Occipital lobe (tissue), 2 donors: ENCODE data around the gene CTPS2. TPM values are rescaled to one million over a fixed set of nuclear protein-coding genes. Genes with fewer than 3 reads are reported as not detected.
"Not testable (repeated sequence)": the region's sequence is repeated elsewhere in the genome, so short reads cannot be mapped to it uniquely, and the experiment has no call there.

Experiments used
- DNase-seq: peaks from one replicate; lab custom pipeline; 2025; lab: John Stamatoyannopoulos, UW
- total RNA-seq: library from RNA; depleted of rRNA; stranded (reverse); fragments of >200 nt; gene quantifications from one replicate; pipeline ENCODE4 v1.2.3, GENCODE V29; 2014

CTPS2 gene
- total RNA-seq, 1 donor from 2014 or later: 33.4 TPM

- DNase-seq: no peak
Observed at GRCh38 chrX:16653424-16653823, 59.0 kb downstream of the CTPS2 start.

DNA sequence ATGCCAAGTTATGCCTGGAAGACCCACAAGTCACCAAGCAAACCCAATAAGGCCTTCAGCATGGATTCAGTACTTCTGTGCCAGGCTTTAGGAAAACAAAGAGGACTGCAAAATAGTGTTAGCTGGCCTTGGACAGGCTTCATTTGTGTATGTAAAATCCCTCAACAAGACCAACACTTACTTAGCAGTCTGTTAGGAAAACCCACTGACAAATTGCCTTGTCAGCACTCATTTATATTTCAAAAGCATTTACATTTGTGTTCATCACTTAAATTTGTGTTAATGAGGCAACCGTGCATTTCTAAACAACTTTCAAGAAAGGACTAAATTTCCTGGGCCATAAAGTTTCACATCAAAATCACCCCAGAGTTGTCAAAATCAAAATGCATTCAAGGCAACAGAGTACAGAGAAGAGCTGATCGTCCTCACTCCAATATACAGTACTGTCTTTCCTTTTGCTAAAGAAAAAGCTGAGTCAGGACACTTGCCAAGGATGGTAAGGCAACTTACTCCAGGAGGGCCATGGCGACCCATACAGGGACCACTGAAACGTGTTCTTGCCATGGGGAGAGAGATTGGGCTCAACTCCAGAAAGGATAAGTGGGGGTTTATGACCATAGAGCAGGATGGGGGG is 61.0 kb downstream of the CTPS2 start:
- DNase-seq: no peak

- DNase-seq: no peak
Observed at GRCh38 chrX:16649858-16650257, 62.6 kb downstream of the CTPS2 start, which contains the start of gene S100G. S100G (plus strand) TSS chrX:16650158; CDS start chrX:16651007, 849 bp downstream.

DNA sequence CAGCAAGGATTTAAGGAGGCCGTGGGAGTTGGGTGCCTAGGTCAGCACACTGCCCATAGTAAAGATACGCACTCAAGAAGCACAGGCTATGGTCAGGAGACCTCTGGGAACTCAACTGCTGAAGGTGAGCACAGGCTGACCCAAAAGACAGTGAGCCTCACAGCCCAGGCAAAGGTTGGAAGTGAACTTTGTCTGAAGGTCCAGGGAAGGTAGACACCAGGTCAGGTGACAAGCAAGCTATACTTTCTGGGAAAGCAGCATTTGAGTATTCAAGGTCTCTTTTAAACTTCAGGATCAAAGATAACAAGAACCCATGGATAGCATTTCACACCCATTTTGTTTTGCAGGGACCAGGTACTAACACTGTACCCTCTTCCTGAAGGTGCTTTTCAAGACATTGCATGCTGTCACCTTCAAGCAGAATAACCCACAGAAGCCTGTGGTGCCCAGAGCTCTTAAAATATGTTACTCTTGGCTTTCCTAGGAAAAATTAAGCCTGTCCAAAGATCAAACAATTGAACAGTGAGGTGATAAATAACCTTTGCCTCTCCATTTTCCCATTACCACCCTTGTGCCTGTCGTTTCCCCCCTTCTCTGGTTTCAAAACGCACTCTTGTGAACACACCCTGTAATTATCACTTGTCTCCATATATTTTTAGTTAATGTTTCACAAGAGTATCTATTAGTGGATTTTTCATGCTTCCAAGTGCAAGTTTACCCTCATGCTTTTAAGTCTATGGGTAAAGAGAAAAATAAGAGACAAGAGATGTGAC is 65.9 kb downstream of the CTPS2 start:
- no peak for DNase-seq

DNA sequence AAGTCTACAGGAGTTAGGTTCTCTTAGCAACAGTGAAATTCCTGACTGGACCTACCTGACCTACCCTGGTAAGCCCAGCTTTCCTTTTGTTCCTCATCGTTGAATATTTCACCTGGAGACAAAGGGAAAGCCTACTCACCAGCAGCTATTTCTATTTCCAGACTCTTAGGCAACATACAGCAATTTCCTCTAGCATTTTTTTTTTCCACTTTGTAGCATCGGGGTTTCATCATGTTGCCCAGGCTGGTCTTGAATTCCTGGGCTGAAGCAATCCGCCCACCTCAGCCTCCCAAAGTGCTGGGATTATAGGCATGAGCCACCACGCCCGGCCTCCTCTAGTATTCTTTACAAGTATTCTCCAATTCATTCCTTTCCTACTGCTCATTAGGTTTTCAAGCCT is 69.3 kb downstream of the CTPS2 start:
- no peak for DNase-seq

DNA sequence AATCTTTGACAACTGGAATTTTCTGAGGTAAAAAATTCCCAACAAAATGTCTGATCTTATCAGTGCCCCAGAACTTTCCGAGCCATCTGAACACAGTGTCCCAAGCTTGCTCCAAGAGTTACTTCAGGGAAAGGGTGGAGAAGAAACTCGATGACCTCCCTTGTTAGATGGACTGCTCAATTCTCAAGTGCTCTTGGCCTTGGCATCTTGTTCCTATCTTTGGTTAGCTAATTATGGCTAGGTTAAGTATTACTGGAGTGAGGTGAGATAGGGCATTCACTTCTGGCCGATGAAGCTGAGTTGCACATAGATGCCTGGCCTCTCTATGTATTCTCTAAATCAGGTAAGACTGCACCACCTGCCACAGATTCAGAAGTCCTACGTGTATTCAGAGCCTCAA is 71.6 kb downstream of the CTPS2 start:
- no peak for DNase-seq

DNA sequence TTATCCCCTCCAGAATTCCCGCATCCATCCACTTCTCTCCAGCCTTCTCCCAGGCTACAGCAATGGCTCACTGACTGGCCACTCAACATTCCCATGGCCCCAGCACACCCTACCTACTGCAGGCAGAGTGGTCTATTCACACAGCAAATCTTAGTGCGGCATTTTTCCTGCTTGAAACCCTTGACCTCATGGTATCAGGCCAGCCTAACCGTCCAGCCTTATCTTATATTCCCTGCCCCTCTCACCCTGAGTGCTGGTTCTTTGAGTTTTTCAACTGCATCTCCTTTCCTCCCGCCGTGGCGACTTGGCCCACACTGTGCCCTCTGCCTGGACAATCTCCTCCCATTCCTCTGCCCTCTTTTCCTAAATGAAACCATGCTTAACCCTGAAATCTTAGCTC is 72.5 kb downstream of the CTPS2 start:
- DNase-seq: no peak

- no peak for DNase-seq
Observed at GRCh38 chrX:16638533-16638932, 73.9 kb downstream of the CTPS2 start.

DNA sequence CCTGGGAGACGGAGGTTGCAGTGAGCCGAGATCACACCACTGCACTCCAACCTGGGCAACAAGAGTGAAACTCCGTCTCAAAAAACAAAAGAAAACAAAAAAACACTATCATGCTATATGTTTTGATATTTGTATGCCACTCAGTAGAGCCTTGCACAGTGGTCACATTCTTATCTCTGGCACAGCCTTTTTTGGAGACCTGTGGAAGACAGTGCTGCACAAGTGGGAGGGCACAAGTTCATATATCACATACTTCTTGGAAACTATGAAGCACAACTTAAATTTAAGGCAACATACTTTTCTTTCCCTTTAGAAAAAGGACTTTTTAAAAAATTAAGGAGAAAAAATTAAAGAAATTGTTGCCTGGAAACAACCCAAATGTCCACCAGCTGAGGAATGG is 76.9 kb downstream of the CTPS2 start:
- DNase-seq: no peak

- DNase-seq: no peak
Observed at GRCh38 chrX:16635040-16635439, 77.4 kb downstream of the CTPS2 start.

GRCh38 chrX:16633754-16634153 is 78.7 kb downstream of the CTPS2 start:
- DNase-seq: no peak

- DNase-seq: no peak
Observed at GRCh38 chrX:16629909-16630308, 82.6 kb downstream of the CTPS2 start.

DNA sequence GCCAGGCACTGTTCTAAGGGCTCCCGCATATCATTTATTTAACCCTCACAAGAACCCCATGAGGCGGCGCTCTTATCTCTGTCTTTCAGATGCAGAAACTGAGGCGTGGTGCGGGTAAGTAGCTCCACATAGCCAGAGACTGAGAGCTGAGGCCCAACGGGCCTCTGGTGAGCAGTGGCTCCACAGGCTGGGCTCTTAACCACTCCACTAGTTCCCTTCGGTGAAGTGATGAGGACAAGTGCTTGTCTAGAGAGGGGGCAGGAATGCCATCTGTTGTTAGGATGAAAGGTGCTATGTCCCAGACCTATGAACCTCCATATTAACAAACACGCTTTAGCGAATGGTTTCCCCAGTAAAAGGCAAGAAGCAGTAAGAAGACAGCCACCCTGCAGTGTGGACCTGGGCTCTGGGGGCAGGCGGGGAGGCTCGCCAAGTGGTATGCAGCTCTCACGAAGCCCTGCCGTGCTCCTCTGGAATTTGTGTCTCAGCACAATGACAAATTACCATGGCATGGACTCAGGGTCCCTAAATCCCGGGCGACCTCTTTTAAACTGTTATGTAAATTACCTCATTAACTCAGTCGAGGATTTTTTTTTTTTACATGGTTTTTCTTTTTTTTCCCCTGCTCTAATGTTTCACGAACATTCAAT is 83.4 kb downstream of the CTPS2 start:
- no peak for DNase-seq

DNA sequence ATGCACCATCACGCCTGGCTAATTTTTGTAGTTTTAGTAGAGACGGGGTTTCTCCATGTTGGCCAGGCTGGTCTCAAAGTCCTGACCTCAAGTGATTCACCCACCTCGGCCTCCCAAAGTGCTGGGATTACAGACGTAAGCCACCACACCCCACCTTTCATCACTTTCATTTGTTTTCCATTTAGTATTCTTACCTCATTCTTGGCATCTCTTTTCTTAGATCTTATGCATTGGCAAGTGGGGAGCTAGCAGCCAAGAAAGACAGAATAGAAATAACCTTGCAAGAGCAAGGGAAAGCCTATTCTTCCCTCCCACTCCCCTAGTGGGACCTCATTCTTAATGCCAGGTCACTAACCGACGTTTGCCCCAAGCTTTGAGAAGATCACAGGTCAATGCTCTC is 84.0 kb downstream of the CTPS2 start:
- DNase-seq: not testable (repeated sequence)

DNA sequence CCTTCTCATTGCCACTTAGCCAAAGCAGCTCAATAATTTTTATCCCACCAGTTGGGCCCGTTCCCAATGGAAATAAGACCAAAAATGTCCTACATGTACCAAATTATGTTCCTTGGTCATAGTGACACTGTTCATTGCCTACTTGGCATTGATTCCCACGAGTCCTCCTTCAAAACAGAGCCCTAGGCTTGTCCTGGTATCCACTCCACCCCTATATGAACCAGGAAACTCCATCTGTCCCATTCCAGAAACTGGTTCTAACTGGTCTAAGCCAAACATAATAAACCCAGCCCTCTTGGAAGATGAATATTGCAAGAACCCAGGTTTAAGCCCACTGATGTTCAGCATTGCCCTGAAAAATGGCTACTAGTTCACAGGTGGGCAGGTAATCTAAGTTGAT is 93.4 kb downstream of the CTPS2 start:
- DNase-seq: no peak

- DNase-seq: no peak
Observed at GRCh38 chrX:16618422-16618821, 94.0 kb downstream of the CTPS2 start.

- DNase-seq: no peak
Observed at GRCh38 chrX:16617382-16617781, 95.1 kb downstream of the CTPS2 start.

DNA sequence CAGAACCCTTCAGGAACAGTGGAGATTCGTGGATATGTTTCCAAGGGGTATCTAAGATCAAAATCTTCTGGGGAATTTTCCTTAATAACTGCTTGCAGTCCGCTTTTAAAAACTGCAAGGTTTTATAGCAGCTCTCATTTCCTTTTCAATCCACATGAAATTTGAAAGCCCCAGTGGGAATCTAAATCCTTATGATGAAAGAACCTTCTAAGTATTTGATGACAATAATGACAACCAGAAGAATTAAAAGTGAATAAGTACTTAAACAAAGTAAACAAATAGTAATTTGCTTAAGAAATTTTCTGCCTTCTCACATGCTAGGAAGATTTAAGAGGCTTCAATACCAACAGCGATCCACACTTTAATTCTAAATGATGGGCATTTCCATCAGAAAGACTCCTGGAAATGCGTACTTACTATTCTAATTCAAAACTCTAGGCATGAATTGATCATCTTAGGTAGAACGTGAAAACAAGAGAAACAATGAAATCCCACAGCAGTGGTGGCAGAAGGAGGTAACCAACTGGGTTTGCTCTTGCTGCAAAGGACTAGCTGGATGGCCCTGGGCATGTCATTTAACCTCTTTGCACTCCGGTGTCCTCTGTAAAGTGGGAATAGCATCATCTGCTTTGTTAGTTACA is 100.1 kb downstream of the CTPS2 start:
- DNase-seq: no peak

DNA sequence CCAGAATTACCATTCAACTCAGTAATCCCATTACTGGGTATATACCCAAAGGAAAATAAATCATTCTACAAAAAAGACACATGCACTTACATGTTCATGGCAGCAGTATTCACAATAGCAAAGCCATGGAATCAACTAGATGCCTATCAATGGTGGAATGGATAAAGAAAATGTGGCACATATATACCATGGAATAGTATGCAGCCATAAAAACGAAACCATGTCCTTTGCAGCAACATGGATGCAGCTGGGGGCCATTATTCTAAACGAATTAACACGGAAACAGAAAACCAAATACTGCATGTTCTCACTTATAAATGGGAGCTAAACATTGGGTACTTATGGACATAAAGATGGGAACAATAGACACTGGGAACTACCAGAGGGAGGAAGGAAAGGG is 101.8 kb downstream of the CTPS2 start:
- not testable (repeated sequence) for DNase-seq

DNA sequence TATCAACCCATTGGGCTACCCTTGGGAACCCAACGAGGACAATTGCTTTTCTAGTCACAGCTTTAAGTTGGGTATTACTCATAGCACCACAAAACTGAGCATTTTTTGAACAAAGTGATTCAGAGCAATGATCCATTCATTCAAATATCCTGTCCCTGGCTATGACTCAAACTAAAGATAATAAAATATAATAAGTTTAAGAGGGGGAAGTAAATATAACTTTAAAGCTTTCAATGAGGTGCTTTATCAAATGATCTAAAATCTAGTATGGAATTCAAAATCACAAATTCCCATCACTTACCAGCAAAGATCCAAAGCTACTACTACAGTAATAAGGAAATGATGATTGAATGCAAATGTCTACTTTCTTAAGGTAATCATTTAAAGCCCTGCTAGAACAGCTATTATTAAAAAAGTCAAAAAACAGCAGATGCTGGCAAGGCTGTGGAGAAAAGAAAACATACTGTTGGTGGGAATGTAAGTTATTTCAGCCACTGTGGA is 102.3 kb downstream of the CTPS2 start:
- DNase-seq: no peak

DNA sequence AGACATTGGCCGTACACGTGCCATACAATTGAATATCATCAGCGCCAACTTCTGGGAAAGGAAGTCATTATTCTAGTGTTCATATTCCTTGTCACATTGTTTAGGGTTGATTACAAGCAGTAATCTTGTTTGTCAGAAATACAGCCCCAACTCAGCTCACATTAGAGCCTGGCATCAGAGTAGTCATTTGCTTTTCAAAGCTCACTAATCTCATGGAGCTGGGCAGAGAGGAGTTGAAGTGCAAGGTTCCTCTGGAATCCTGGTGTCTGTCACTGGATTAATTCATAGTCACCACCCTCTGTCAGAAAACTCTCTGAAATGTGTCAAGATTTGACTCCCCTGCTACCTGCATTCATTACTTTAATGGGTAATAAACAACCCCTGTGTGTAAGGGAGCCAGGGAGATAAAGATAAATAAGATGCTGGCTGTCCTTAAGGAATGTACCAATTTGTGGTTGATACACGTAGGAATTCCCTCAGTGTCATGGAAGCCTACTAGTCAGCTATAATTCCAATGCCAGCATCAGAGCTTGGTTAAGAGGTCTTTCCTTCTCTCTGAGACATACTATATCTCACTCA is 106.2 kb downstream of the CTPS2 start:
- no peak for DNase-seq

DNA sequence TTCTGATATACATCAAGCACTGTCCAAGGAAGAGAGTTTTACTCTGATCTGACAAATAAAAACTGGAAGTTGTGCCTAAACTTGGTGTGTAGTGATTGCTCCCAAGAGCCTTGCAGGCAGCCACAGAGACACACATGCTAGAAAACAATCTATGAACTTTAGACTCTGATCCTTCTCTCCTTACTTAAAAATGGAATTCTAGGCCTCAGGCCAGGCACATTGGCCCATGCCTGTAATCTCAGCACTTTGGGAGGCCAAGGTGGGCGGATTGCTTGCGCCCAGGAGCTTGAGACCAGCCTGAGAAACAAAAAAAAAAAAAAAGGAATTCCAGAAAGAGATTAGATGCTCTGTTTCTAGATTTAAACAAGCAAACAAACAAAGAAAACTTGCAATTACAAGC is 108.1 kb downstream of the CTPS2 start:
- DNase-seq: no peak
